HG02981 (cell line): ENCODE results near the gene IFNG.

Source experiments
- ATAC-seq: cut with Tn5 transposase; IDR thresholded peaks from one replicate; pipeline ENCODE4 v1.9.1; 2021; ENCODE audit warnings: mild to moderate bottlenecking, moderate library complexity; ENCODE audit not compliant: unreplicated experiment

The IFNG gene

DNA sequence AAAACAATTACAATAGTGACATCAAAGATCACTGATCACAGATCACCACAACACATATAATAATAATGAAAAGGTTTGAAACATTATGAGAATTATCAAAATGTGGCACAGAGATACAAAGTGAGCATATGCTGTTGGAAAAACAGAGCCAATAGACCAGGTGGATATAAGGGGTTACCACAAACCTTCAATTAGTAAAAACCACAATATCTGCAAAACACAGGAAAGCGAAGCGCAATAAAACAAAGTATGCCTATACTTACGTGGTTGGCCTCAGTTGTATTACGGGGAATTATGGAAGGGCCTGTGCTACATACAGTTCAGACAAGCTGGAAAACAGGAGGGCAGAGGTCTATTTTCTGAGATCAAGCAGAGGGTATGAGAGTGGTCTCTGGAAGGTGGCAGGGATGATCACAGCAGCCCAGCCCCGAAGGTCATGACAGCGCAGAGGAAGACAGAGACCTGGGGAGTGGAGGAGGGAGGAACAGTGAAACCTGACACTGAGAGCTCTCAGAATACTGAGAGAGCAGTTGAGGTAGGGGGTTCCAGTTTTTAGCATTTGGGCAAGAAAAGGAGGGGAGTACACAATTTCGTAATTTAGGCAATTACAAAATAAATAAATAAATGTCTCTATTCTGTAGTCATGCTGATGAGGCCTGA lies 41.3 kb downstream of the IFNG start:
- no peak for ATAC-seq

GRCh38 chr12:68117661-68118060 lies 41.9 kb downstream of the IFNG start:
- no peak for ATAC-seq

DNA sequence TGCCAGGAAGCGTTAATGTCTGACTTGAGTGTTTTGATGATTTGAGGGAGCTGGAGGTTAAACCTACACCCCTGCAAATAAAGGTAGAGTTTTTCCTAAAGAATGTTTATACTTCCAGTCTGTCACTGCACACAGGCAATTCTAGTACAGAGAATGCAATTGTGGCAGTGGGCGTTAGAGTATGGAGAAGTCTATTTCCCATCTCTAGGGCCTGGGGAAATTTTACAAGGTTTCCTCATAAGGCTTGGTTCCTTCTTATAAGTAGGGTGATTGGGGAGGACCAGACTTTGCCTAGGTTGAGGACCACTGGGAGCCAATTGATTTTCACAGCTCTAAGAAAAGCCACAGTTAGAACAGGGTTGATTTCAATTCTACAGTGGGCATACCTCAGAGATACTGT lies 44.3 kb downstream of the IFNG start:
- no peak for ATAC-seq

- ATAC-seq, result no peak
Observed at GRCh38 chr12:68114606-68115005, 44.9 kb downstream of the IFNG start.

DNA sequence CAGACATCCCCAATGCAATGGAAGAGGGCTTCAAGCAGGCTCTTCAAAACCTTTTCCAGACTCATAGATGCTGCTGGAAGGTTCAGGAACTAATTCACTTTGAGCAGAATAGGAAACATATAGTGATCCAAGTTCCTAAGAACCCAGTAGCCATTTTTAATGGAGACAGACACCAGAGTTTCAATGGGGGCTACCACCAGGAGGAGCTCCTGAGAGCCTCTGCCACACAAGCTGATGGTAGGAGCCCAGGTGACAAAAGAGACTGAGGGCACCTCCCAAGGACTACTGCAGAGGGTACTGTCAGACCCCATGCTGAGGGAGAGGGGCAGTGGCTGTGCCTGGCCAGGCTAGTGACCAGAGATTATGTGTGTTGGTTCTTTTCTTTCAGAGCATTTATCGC lies 45.9 kb downstream of the IFNG start:
- no peak for ATAC-seq

GRCh38 chr12:68111995-68112394 lies 47.5 kb downstream of the IFNG start:
- no peak for ATAC-seq

DNA sequence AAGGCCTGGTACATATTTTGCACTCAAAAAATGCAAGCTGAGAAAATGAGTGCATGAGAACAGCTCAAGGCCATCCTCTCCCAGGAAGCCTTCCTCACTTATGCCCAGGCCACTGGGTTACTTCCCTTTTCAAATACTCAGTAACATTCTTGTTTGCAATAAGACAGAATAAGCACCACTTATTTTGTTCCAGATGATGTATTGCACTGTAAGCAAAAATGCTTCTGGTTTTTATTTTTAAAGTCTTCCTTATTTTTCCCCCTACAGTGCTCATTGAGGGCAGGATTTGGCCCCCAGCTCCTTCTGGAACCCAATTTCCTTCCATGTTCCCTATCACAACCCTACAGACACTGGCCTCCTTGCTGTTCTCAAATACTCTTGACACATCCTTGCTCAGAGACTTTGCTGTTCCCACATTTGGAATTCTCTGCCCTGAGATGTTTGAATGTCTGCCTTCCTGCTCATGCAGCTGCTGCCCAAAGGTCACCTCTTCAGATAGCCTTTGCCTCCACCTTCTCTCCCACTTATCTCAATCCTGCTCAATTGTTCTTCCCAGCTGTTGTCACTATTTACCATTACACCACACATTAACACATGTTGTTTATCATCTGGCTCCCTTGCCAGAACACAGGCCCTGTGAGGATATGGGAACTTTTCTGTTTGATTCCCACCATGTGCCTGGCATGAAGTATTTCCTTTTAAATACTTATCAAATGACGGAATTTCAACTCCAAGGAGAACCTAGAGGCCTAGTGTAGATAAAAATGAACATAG lies 49.9 kb downstream of the IFNG start:
- no peak for ATAC-seq

DNA sequence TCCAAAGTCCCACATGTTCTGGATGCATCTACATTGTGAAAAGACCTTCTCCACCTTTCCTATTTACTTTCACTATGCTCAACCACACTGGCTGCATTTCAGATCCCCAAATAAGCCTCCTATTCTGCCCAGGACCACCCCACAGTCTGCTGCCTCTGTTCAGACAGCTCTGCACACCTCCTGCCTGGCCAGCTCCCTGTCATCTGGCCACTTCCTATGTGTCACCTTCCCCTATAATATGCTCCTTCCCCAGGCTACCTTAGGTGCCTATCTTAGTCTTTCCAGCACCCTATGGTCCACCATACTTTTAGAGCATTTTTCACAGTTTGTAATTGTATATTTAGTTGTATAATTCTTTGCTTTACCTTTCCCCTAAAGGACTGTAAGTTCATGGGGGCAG lies 50.5 kb downstream of the IFNG start:
- no peak for ATAC-seq

- ATAC-seq, result no peak
Observed at GRCh38 chr12:68106660-68107059, 52.9 kb downstream of the IFNG start.

- no peak for ATAC-seq
Observed at GRCh38 chr12:68106160-68106559, 53.4 kb downstream of the IFNG start.
